IMR-90 (cell line): ENCODE results near the gene C13orf42. TPM values are rescaled to one million over a fixed set of nuclear protein-coding genes. Genes with fewer than 3 reads are reported as not detected.

Experiments
- ATAC-seq: fragments of 200-7000 bp; cut with Tn5 transposase; 2 replicates; pipeline ENCODE4 v1.9.1; 2020; ENCODE audit warnings: low read depth, mild to moderate bottlenecking, moderate library complexity
- BruUV-seq: library from RNA; stranded (reverse); fragments of 400-500 nt; replicated peaks from 2 replicates; lab custom pipeline; 2021; lab: Mats Ljungman, UMichigan
- CTCF ChIA-PET: fragments of 300-600 bp; formaldehyde crosslinking; extraction: SDS; loops from one replicate; lab custom pipeline; 2021; ENCODE audit warnings: antibody characterized with exemption; lab: Yijun Ruan, JAX
- POLR2A ChIA-PET: fragments of 300-600 bp; sonication (Branson Sonifier 250); formaldehyde crosslinking; loops from one replicate; lab custom pipeline; 2022; ENCODE audit warnings: antibody characterized with exemption; ENCODE audit not compliant: unreplicated experiment; lab: Charles Lee
- DNase-seq: peaks from one replicate; pipeline ENCODE4 v3.0.0; 2013
- H2AFZ ChIP-seq: replicated peaks from 2 replicates; pipeline ENCODE3; 2013; ENCODE audit warnings: low read length, mild to moderate bottlenecking; ENCODE audit not compliant: poor library complexity
- H2AK5ac ChIP-seq: 2 replicates; pipeline ENCODE4 v1.6.1; 2013; ENCODE audit warnings: low read depth, low read length, inconsistent platforms
- H2AK9ac ChIP-seq: replicated peaks from 2 replicates; pipeline ENCODE3; 2013; ENCODE audit warnings: mild to moderate bottlenecking, low read depth, low read length, moderate library complexity; ENCODE audit not compliant: poor library complexity
- H2BK120ac ChIP-seq: 2 replicates; pipeline ENCODE4 v1.6.1; 2013; ENCODE audit warnings: low read depth, low read length, inconsistent platforms
- H2BK15ac ChIP-seq: 3 replicates; pipeline ENCODE4 v1.6.1; 2013; ENCODE audit warnings: low read depth, low read length, inconsistent platforms
- H2BK20ac ChIP-seq: 2 replicates; pipeline ENCODE4 v1.6.1; 2013; ENCODE audit warnings: low read depth, mild to moderate bottlenecking, inconsistent platforms, low read length, moderate library complexity
- H2BK5ac ChIP-seq: 2 replicates; pipeline ENCODE4 v1.6.1; 2013; ENCODE audit warnings: mild to moderate bottlenecking, low read depth, low read length, inconsistent platforms; ENCODE audit not compliant: poor library complexity, severe bottlenecking
- H3K14ac ChIP-seq: replicated peaks from 2 replicates; pipeline ENCODE4 v1.6.1; 2013; ENCODE audit warnings: low read depth, low read length, inconsistent platforms
- H3K18ac ChIP-seq: 2 replicates; pipeline ENCODE4 v1.6.1; 2013; ENCODE audit warnings: low read depth, low read length, control low read depth
- H3K23ac ChIP-seq: 2 replicates; pipeline ENCODE4 v1.6.1; 2013; ENCODE audit warnings: low read depth, low read length, inconsistent platforms
- H3K27ac ChIP-seq: 2 replicates; pipeline ENCODE4 v1.5.1; 2013; ENCODE audit warnings: mild to moderate bottlenecking, control low read depth, low read length; ENCODE audit not compliant: insufficient read depth
- H3K27me3 ChIP-seq: 2 replicates; pipeline ENCODE4 v1.6.1; 2013; ENCODE audit warnings: low read length; ENCODE audit not compliant: control insufficient read depth, insufficient read depth
- H3K36me3 ChIP-seq: 2 replicates; pipeline ENCODE4 v1.6.1; 2013; ENCODE audit warnings: low read length, mixed read lengths; ENCODE audit not compliant: control insufficient read depth, insufficient read depth
- H3K4ac ChIP-seq: 2 replicates; pipeline ENCODE4 v1.6.1; 2013; ENCODE audit warnings: low read depth, low read length, inconsistent platforms
- H3K4me1 ChIP-seq: 2 replicates; pipeline ENCODE4 v1.6.1; 2013; ENCODE audit warnings: low read length, mixed read lengths; ENCODE audit not compliant: control insufficient read depth, insufficient read depth
- H3K4me2 ChIP-seq: 2 replicates; pipeline ENCODE4 v1.6.1; 2013; ENCODE audit warnings: low read depth, mild to moderate bottlenecking, control low read depth, low read length, moderate library complexity
- H3K4me3 ChIP-seq: 2 replicates; pipeline ENCODE4 v1.5.1; 2013; ENCODE audit warnings: low read depth, mild to moderate bottlenecking, control low read depth, low read length, moderate library complexity; ENCODE audit not compliant: insufficient read depth
- H3K56ac ChIP-seq: 2 replicates; pipeline ENCODE4 v1.6.1; 2013; ENCODE audit warnings: low read length, inconsistent platforms; ENCODE audit not compliant: insufficient read depth; ENCODE audit errors: extremely low read depth
- H3K79me1 ChIP-seq, 2 experiments: 2 replicates each; pipeline ENCODE4 v1.6.1; 2013; ENCODE audit warnings: low read length in 2 of 2, inconsistent platforms in 1 of 2, low read depth in 1 of 2
- H3K9ac ChIP-seq: 2 replicates; pipeline ENCODE4 v1.6.1; 2013; ENCODE audit warnings: low read depth, low read length, control low read depth
- H3K9me1 ChIP-seq: 2 replicates; pipeline ENCODE4 v1.6.1; 2013; ENCODE audit warnings: low read length, inconsistent platforms; ENCODE audit not compliant: insufficient read depth
- H3K9me3 ChIP-seq: 2 replicates; pipeline ENCODE4 v1.6.1; 2013; ENCODE audit warnings: low read length; ENCODE audit not compliant: control insufficient read depth, insufficient read depth
- H4K20me1 ChIP-seq: 2 replicates; pipeline ENCODE4 v1.6.1; 2013; ENCODE audit warnings: low read length, inconsistent platforms; ENCODE audit not compliant: insufficient read depth
- H4K5ac ChIP-seq: 2 replicates; pipeline ENCODE4 v1.6.1; 2013; ENCODE audit warnings: mild to moderate bottlenecking, low read depth, low read length, control low read depth
- H4K8ac ChIP-seq, 2 experiments: 2 replicates each; pipeline ENCODE4 v1.6.1; 2013; ENCODE audit warnings: low read depth in 2 of 2, low read length in 2 of 2, control low read depth in 1 of 2, inconsistent platforms in 1 of 2
- H4K91ac ChIP-seq: 2 replicates; pipeline ENCODE4 v1.6.1; 2013; ENCODE audit warnings: low read depth, low read length, inconsistent platforms; ENCODE audit not compliant: insufficient read depth
- BHLHE40 ChIP-seq: fragments of 150-350 bp; IDR thresholded peaks from 2 replicates; pipeline ENCODE4 v1.6.1; 2016; ENCODE audit warnings: mild to moderate bottlenecking, low read depth, low read length
- CEBPB ChIP-seq: IDR thresholded peaks from 2 replicates; pipeline ENCODE4 v1.6.1; 2012; ENCODE audit warnings: low read depth, low read length, improper control_type of control experiment
- CHD1 ChIP-seq: IDR thresholded peaks from 2 replicates; pipeline ENCODE4 v1.6.1; 2012; ENCODE audit warnings: low read depth, low read length, improper control_type of control experiment
- FOS ChIP-seq: fragments of 150-350 bp; IDR thresholded peaks from 2 replicates; pipeline ENCODE4 v1.6.1; 2016; ENCODE audit warnings: low read depth, low read length
- MXI1 ChIP-seq: IDR thresholded peaks from 2 replicates; pipeline ENCODE4 v1.6.1; 2012; ENCODE audit warnings: low read depth, mild to moderate bottlenecking, low read length, moderate library complexity, borderline replicate concordance
- NFE2L2 ChIP-seq: fragments of 150-350 bp; IDR thresholded peaks from 2 replicates; pipeline ENCODE4 v1.6.1; 2016; ENCODE audit warnings: low read depth, mild to moderate bottlenecking, low read length
- POLR2A ChIP-seq: IDR thresholded peaks from 2 replicates; pipeline ENCODE4 v1.6.1; 2012; ENCODE audit warnings: mild to moderate bottlenecking, low read depth, low read length
- RAD21 ChIP-seq: IDR thresholded peaks from 2 replicates; pipeline ENCODE4 v1.6.1; 2012; ENCODE audit warnings: low read length, improper control_type of control experiment
- RCOR1 ChIP-seq: IDR thresholded peaks from 2 replicates; pipeline ENCODE4 v1.6.1; 2012; ENCODE audit warnings: mild to moderate bottlenecking, low read length, improper control_type of control experiment; ENCODE audit not compliant: insufficient replicate concordance
- RFX5 ChIP-seq: IDR thresholded peaks from 2 replicates; pipeline ENCODE4 v1.8.0; 2012; ENCODE audit warnings: low read depth, mild to moderate bottlenecking, low read length, moderate library complexity
- SMC3 ChIP-seq: fragments of 150-350 bp; IDR thresholded peaks from 2 replicates; pipeline ENCODE4 v1.6.1; 2016; ENCODE audit warnings: low read depth, mild to moderate bottlenecking, antibody characterized with exemption, low read length, moderate library complexity
- WGBS, 2 experiments: methylation state at CpG; one replicate each; pipeline versions ENCODE4 v1.1.5 to v1.1.7; 2013; ENCODE audit warnings: missing lambda C conversion rate in 2 of 2; ENCODE audit not compliant: insufficient read length in 1 of 2; ENCODE audit errors: extremely low coverage in 2 of 2; 5-methylcytosine and 5-hydroxymethylcytosine counted together
- dilution Hi-C: fragments of 300-500 bp; cut with HindIII; formaldehyde crosslinking; loops from one replicate; pipeline ENCODE4 v1.14.3; 2018; ENCODE audit warnings: low sequenced_read_pairs; ENCODE audit not compliant: unreplicated experiment
- in situ Hi-C: fragments of 300-500 bp; cut with MboI; formaldehyde crosslinking; loops from 3 replicates; pipeline ENCODE4 v1.14.3; 2019; ENCODE audit warnings: low sequenced_read_pairs, inconsistent platforms, mixed read lengths
- intact Hi-C: fragments of 100-400 bp; cut with micrococcal nuclease; formaldehyde crosslinking; loops from 2 replicates; pipeline ENCODE4 v1.10.0; 2022
- polyA plus RNA-seq, 3 experiments: library from polyadenylated mRNA; depleted of rRNA; stranded (reverse); fragments of >200 nt; gene quantifications; 2 replicates each; pipeline ENCODE4 v1.2.3, GENCODE V29; 2012; ENCODE audit warnings: low replicate concordance in 1 of 3
- total RNA-seq: library from RNA; depleted of rRNA; stranded (reverse); fragments of >200 nt; gene quantifications from 2 replicates; pipeline ENCODE4 v1.2.3, GENCODE V29; 2012
- TF ChIP-seq, protein P1 (sequence below): fragments of 150-350 bp; IDR thresholded peaks from 2 replicates; pipeline ENCODE4 v1.6.1; 2017; ENCODE audit warnings: mild to moderate bottlenecking, antibody characterized with exemption, low read length, low read depth

C13orf42 gene
- total and polyA plus RNA-seq, 2 of the 4 experiments (the other 2 are of a cell fraction), result not detected

DNA sequence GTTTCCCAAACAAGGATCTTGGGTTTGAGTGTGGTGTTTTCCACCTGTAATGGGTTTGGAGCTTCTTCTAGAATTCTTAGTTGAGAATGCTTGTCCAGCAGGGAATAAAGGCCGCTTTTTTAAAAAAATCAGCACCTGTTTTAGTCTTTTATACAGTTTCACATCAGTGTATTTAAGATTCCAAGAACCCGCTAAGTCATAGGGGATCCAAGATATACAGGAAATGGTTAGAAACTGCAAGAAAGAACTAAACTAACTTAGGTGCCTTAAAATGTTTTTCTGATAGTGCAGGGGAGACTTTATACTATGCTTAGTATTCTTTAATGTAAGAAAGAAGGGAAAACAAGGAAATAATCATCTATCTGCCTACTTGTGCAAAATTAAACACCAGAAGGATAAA lies 74.7 kb downstream of the C13orf42 start:
- no peaks in the 10 kb centered on the region for H3K4me1 ChIP-seq
- H3K9ac ChIP-seq, result no peak overlapping the region
- DNase-seq, result no peak
- no peak overlapping the region for H3K56ac ChIP-seq
- no peak overlapping the region for H2AK9ac ChIP-seq
- no peak overlapping the region for H2AK5ac ChIP-seq
- H3K4ac ChIP-seq, result no peak overlapping the region
- no peak overlapping the region for H3K27ac ChIP-seq
- no peak overlapping the region for H2AFZ ChIP-seq
- no peak overlapping the region for H2BK5ac ChIP-seq
- peaks cover 16% of the 10 kb centered on the region for H3K27me3 ChIP-seq
- in situ Hi-C loops (no loop called here), intact Hi-C loops (no loop called here), dilution Hi-C loops (no loop called here)
- H2BK15ac ChIP-seq, result no peak overlapping the region
- CTCF ChIA-PET, result no interaction called here
- POLR2A ChIA-PET, result no interaction called here
- H3K9me1 ChIP-seq, result no peaks in the 10 kb centered on the region
- no peak overlapping the region for H3K14ac ChIP-seq
- H3K79me1 ChIP-seq, result no peaks in the 10 kb centered on the region
- no peak overlapping the region for H4K91ac ChIP-seq
- no peak overlapping the region for H4K8ac ChIP-seq
- H3K18ac ChIP-seq, result no peak overlapping the region
- no peak overlapping the region for H3K23ac ChIP-seq
- no peak for ATAC-seq
- no peak overlapping the region for H3K4me2 ChIP-seq
- H2BK20ac ChIP-seq, result no peak overlapping the region
- WGBS, 2 experiments, result no CpG with 5 or more reads among the region's 2 CpGs
- H4K5ac ChIP-seq, result no peak overlapping the region
- BruUV-seq, result no TSS peak
- H4K20me1 ChIP-seq, result no peaks in the 10 kb centered on the region
- TF ChIP-seq NFE2L2, result no peak
- TF ChIP-seq RFX5, result no peak
- no peak for TF ChIP-seq MXI1
- no peak for TF ChIP-seq FOS
- TF ChIP-seq RCOR1, result no peak
- no peak for TF ChIP-seq CHD1
- no peak for TF ChIP-seq SMC3
- TF ChIP-seq, protein P1, sequence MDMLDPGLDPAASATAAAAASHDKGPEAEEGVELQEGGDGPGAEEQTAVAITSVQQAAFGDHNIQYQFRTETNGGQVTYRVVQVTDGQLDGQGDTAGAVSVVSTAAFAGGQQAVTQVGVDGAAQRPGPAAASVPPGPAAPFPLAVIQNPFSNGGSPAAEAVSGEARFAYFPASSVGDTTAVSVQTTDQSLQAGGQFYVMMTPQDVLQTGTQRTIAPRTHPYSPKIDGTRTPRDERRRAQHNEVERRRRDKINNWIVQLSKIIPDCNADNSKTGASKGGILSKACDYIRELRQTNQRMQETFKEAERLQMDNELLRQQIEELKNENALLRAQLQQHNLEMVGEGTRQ, result no peak
- TF ChIP-seq RAD21, result no peak
- TF ChIP-seq POLR2A, result no peak
- no peak for TF ChIP-seq BHLHE40
- TF ChIP-seq CEBPB, result no peak
- H3K4me3 ChIP-seq, result no peak overlapping the region
- H3K9me3 ChIP-seq, result no peaks in the 10 kb centered on the region
- no peak overlapping the region for H2BK120ac ChIP-seq
- no peaks in the 10 kb centered on the region for H3K36me3 ChIP-seq
